Left lung (tissue), 10 donors: ENCODE measurements around the gene FIBP. TPM values are rescaled to one million over a fixed set of nuclear protein-coding genes. Genes with fewer than 3 reads are reported as not detected.
A peak's percentile ranks its signal among the peaks of the same experiment; 100 is the strongest.

ENCODE experiments used
- ATAC-seq: fragments of 200-7000 bp; cut with Tn5 transposase; one replicate; pipeline ENCODE4 v1.9.1; 2020; ENCODE audit warnings: moderate library complexity
- DNase-seq, 4 donors: peaks; one replicate each; pipeline ENCODE4 v3.0.0-alpha.2; 2013 to 2020
- H3K27ac ChIP-seq, 2 donors: fragments of 200-600 bp; sonication (generic) in 1 of 2; one replicate each; pipeline versions ENCODE4 v1.5.0 to v1.8.0; 2020 to 2021
- H3K27me3 ChIP-seq, 2 donors: fragments of 200-600 bp; sonication (generic) in 1 of 2; one replicate each; pipeline versions ENCODE4 v1.5.0 to v1.8.0; 2020 to 2021
- H3K36me3 ChIP-seq, 2 donors: fragments of 200-600 bp; sonication (generic) in 1 of 2; one replicate each; pipeline versions ENCODE4 v1.5.0 to v1.8.0; 2020 to 2021
- H3K4me1 ChIP-seq, 2 donors: fragments of 200-600 bp; one replicate each; pipeline ENCODE4 v1.8.0; 2021
- H3K4me3 ChIP-seq, 2 donors: fragments of 200-600 bp; sonication (generic) in 1 of 2; one replicate each; pipeline versions ENCODE4 v1.5.0 to v1.8.0; 2020 to 2021; ENCODE audit warnings: mild to moderate bottlenecking in 1 of 2
- H3K9me3 ChIP-seq, 2 donors: fragments of 200-600 bp; sonication (generic) in 1 of 2; one replicate each; pipeline versions ENCODE4 v1.5.0 to v1.8.0; 2020 to 2021
- CTCF ChIP-seq, 2 donors: fragments of 200-600 bp; sonication (generic) in 1 of 2; IDR thresholded peaks; one replicate each; pipeline versions ENCODE4 v1.5.0 to v1.8.0; 2021; ENCODE audit warnings: antibody characterized with exemption in 2 of 2
- intact Hi-C, 2 donors: fragments of 100-400 bp; cut with DNase I; formaldehyde crosslinking; loops; one replicate each; pipeline versions ENCODE4 v1.11.2 to v1.14.2; 2022
- polyA plus RNA-seq, 6 donors: library from polyadenylated mRNA; unstranded; fragments of 120-200 nt; gene quantifications; one replicate each; pipeline ENCODE4 v1.2.1, GENCODE V29; 2013; ENCODE audit not compliant: insufficient read length in 6 of 6
- total RNA-seq, 2 donors: library from RNA; stranded (reverse); fragmentation: NEBNext Ultra II Directional; extraction: Animal tissue kit (Norgen Biotek cat#: 25700); gene quantifications; one replicate each; pipeline ENCODE4 v1.2.1, GENCODE V29; 2021
- donor health status: DM: no; HTN: yes; CAD: no.
- donor health status: DM: no; HTN: no; CAD: no.

FIBP gene
- total and polyA plus RNA-seq, 8 donors, result 56.5 to 83.0 (median 76.6) TPM

- intact Hi-C loops, result no loop called here
- no peak overlapping the region for H3K27ac ChIP-seq
- no peaks in the 10 kb centered on the region for H3K36me3 ChIP-seq
- H3K4me1 ChIP-seq, result peaks cover 0 to 16% of the 10 kb centered on the region in 2 donors
- H3K27me3 ChIP-seq, result peaks cover 0 to 12% of the 10 kb centered on the region in 2 donors
- ATAC-seq, result no peak
- no peaks in the 10 kb centered on the region for H3K9me3 ChIP-seq
- H3K4me3 ChIP-seq, result no peak overlapping the region
- no peak for TF ChIP-seq CTCF (IDR thresholded peaks at IDR 0.05)
- DNase-seq, result no peak
Observed at GRCh38 chr11:65931773-65932557, 43.7 kb upstream of the FIBP start.

GRCh38 chr11:65928667-65929066 is 40.4 kb upstream of the FIBP start:
- peaks cover 0 to 11% of the 10 kb centered on the region in 2 donors for H3K27me3 ChIP-seq
- intact Hi-C loops, result no loop called here
- peak overlapping the region in 1 of 2 donors; percentile 71 for H3K27ac ChIP-seq
- no peak for TF ChIP-seq CTCF (IDR thresholded peaks at IDR 0.05)
- no peaks in the 10 kb centered on the region for H3K9me3 ChIP-seq
- DNase-seq, result no peak
- no peaks in the 10 kb centered on the region for H3K36me3 ChIP-seq
- ATAC-seq, result no peak
- no peak overlapping the region for H3K4me3 ChIP-seq
- peaks cover 0 to 16% of the 10 kb centered on the region in 2 donors for H3K4me1 ChIP-seq

- no peaks in the 10 kb centered on the region for H3K9me3 ChIP-seq
- peaks cover 0 to 4% of the 10 kb centered on the region in 2 donors for H3K27me3 ChIP-seq
- H3K27ac ChIP-seq, result peak overlapping the region; percentile 62 to 71
- peak overlapping the region in 1 of 2 donors; percentile 18 for H3K4me3 ChIP-seq
- DNase-seq (peak in 1 of 4 donors; percentile 54), ATAC-seq (peak; percentile 58)
- peaks cover 0 to 3% of the 10 kb centered on the region in 2 donors for H3K36me3 ChIP-seq
- intact Hi-C loops, result no loop called here
- peaks cover 0 to 16% of the 10 kb centered on the region in 2 donors for H3K4me1 ChIP-seq
- TF ChIP-seq CTCF (IDR thresholded peaks at IDR 0.05), result peak in 1 of 2 donors; percentile 16
Observed at GRCh38 chr11:65927904-65928397, 39.7 kb upstream of the FIBP start.

GRCh38 chr11:65925397-65925796 is 37.1 kb upstream of the FIBP start:
- H3K36me3 ChIP-seq, result peaks cover 0 to 20% of the 10 kb centered on the region in 2 donors
- no peak overlapping the region for H3K4me3 ChIP-seq
- ATAC-seq (no peak), DNase-seq (no peak)
- TF ChIP-seq CTCF (IDR thresholded peaks at IDR 0.05), result no peak
- no peak overlapping the region for H3K27ac ChIP-seq
- H3K27me3 ChIP-seq, result no peaks in the 10 kb centered on the region
- H3K9me3 ChIP-seq, result no peaks in the 10 kb centered on the region
- H3K4me1 ChIP-seq, result peaks cover 3 to 25% of the 10 kb centered on the region in 2 donors
- intact Hi-C loops, result no loop called here

GRCh38 chr11:65922565-65922964 is 34.3 kb upstream of the FIBP start:
- no peak for TF ChIP-seq CTCF (IDR thresholded peaks at IDR 0.05)
- DNase-seq (no peak), ATAC-seq (no peak)
- H3K27ac ChIP-seq, result no peak overlapping the region
- H3K4me1 ChIP-seq, result peaks cover 13 to 27% of the 10 kb centered on the region in 2 donors
- H3K27me3 ChIP-seq, result no peaks in the 10 kb centered on the region
- intact Hi-C loops, result no loop called here
- no peaks in the 10 kb centered on the region for H3K9me3 ChIP-seq
- H3K36me3 ChIP-seq, result peaks cover 0 to 22% of the 10 kb centered on the region in 2 donors
- no peak overlapping the region for H3K4me3 ChIP-seq
